PFSK-1 (cell line): ENCODE results near the gene TOP2A.

Experiments used
- FOXP2 ChIP-seq: optimal IDR thresholded peaks from 2 replicates; pipeline ENCODE3; 2011; ENCODE audit warnings: borderline replicate concordance, control low read depth, inconsistent platforms; ENCODE audit not compliant: insufficient read depth; ENCODE audit errors: extremely low read length, extremely low read depth
- POLR2AphosphoS5 ChIP-seq: IDR thresholded peaks from 2 replicates; pipeline ENCODE4 v1.6.1; 2012; ENCODE audit warnings: low read depth, mild to moderate bottlenecking, control low read depth, low read length, moderate library complexity
- REST ChIP-seq, 2 experiments: IDR thresholded peaks; 2 replicates each; pipeline versions ENCODE4 v1.6.1 to v1.8.0; 2011 to 2012; ENCODE audit warnings: low read depth in 2 of 2, low read length in 2 of 2, control low read depth in 1 of 2, inconsistent platforms in 1 of 2, mild to moderate bottlenecking in 1 of 2, moderate library complexity in 1 of 2; ENCODE audit not compliant: insufficient read depth in 1 of 2
- SIN3A ChIP-seq: IDR thresholded peaks from 2 replicates; pipeline ENCODE4 v1.6.1; 2012; ENCODE audit warnings: mild to moderate bottlenecking, low read length, moderate library complexity, borderline replicate concordance; ENCODE audit not compliant: insufficient read depth
- TAF1 ChIP-seq: IDR thresholded peaks from 2 replicates; pipeline ENCODE4 v1.6.1; 2012; ENCODE audit warnings: low read length, control low read depth, borderline replicate concordance; ENCODE audit not compliant: insufficient read depth

The TOP2A gene

GRCh38 chr17:40356990-40357881 is 60.5 kb downstream of the TOP2A start:
- no peak for TF ChIP-seq POLR2AphosphoS5
- no peak for TF ChIP-seq FOXP2
- TF ChIP-seq SIN3A = no peak
- TF ChIP-seq TAF1 = no peak
- no peak for TF ChIP-seq REST (IDR thresholded peaks at IDR 0.05; ENCODE audit: insufficient read depth in 1 of 2, low read depth in 2 of 2, low read length in 2 of 2)

- no peak for TF ChIP-seq REST (IDR thresholded peaks at IDR 0.05; ENCODE audit: insufficient read depth in 1 of 2, low read depth in 2 of 2, low read length in 2 of 2)
- TF ChIP-seq FOXP2 = no peak
- TF ChIP-seq POLR2AphosphoS5 = no peak
- no peak for TF ChIP-seq SIN3A
- TF ChIP-seq TAF1 = no peak
Observed at GRCh38 chr17:40355804-40356758, 61.6 kb downstream of the TOP2A start.

- TF ChIP-seq FOXP2 (peak; percentile 88), POLR2AphosphoS5 (no peak), TAF1 (no peak), REST (IDR thresholded peaks at IDR 0.05; ENCODE audit: insufficient read depth in 1 of 2, low read depth in 2 of 2, low read length in 2 of 2) (no peak)
Observed at GRCh38 chr17:40355123-40355803, 62.4 kb downstream of the TOP2A start.

GRCh38 chr17:40354221-40355122 is 63.2 kb downstream of the TOP2A start:
- TF ChIP-seq SIN3A = no peak
- no peak for TF ChIP-seq FOXP2
- TF ChIP-seq REST (IDR thresholded peaks at IDR 0.05; ENCODE audit: insufficient read depth in 1 of 2, low read depth in 2 of 2, low read length in 2 of 2) = no peak
- no peak for TF ChIP-seq TAF1
- no peak for TF ChIP-seq POLR2AphosphoS5
